K562 (cell line): ENCODE data around the gene SLC6A1. TPM values are rescaled to one million over a fixed set of nuclear protein-coding genes. Genes with fewer than 3 reads are reported as not detected.

Experiments used
- ATAC-seq: fragments of 200-7000 bp; cut with Tn5 transposase; 3 replicates; pipeline ENCODE4 v1.9.1; 2020; ENCODE audit warnings: moderate library complexity
- BruUV-seq: library from RNA; stranded (reverse); fragments of 400-500 nt; replicated peaks from 2 replicates; lab custom pipeline; 2021; lab: Mats Ljungman, UMichigan
- CTCF ChIA-PET: fragments of 300-600 bp; formaldehyde crosslinking; extraction: SDS; loops from one replicate; lab custom pipeline; 2021; ENCODE audit warnings: low intra/inter-chr PET ratio; lab: Yijun Ruan, JAX
- POLR2A ChIA-PET: fragments of 300-600, 350-650 bp; sonication (Branson Sonifier 250); formaldehyde crosslinking; extraction: SDS; loops from one replicate; lab custom pipeline; 2021; ENCODE audit warnings: antibody characterized with exemption, inconsistent platforms; lab: Yijun Ruan, JAX
- DNase-seq, 4 experiments: peaks; one replicate each; pipeline versions ENCODE4 v3.0.0 to v3.0.0-alpha.2; 2011 to 2018; ENCODE audit warnings: low spot score in 3 of 4, mixed read lengths in 3 of 4; ENCODE audit errors: extremely low read depth in 1 of 4
- FAIRE-seq: peaks from 2 replicates; lab custom pipeline; 2011; peaks lifted over from hg19 to GRCh38; lab: Jason Lieb, UNC
- H2AFZ ChIP-seq: 2 replicates; pipeline ENCODE4 v1.6.0; 2011; ENCODE audit warnings: low read depth, low read length, control low read depth, inconsistent platforms
- H3K27ac ChIP-seq: fragments of 200-600 bp; 3 replicates; pipeline ENCODE4 v1.8.0; 2011; ENCODE audit warnings: low read depth, mild to moderate bottlenecking, control low read depth, inconsistent platforms, low read length, moderate library complexity, mixed read lengths; ENCODE audit errors: extremely low read depth
- H3K27me3 ChIP-seq, 2 experiments: fragments of 300-600 bp in 1 of 2; 2 replicates in 1 of 2; 3 replicates in 1 of 2; pipeline versions ENCODE4 v1.6.0 to v1.8.0; 2011; ENCODE audit warnings: inconsistent platforms in 2 of 2, low read length in 2 of 2, mild to moderate bottlenecking in 1 of 2, mixed read lengths in 1 of 2, moderate library complexity in 1 of 2; ENCODE audit not compliant: control insufficient read depth in 2 of 2, insufficient read depth in 2 of 2
- H3K36me3 ChIP-seq: fragments of 300-600 bp; 3 replicates; pipeline ENCODE4 v1.8.0; 2011; ENCODE audit warnings: mild to moderate bottlenecking, low read length, inconsistent platforms; ENCODE audit not compliant: control insufficient read depth, insufficient read depth
- H3K4me1 ChIP-seq, 2 experiments: fragments of 200-600 bp in 1 of 2; replicated peaks in 1 of 2; 2 replicates in 1 of 2; 3 replicates in 1 of 2; pipeline versions ENCODE4 v1.5.1 to v1.8.0; 2011; ENCODE audit warnings: inconsistent platforms in 2 of 2, low read length in 2 of 2, mild to moderate bottlenecking in 1 of 2, mixed read lengths in 1 of 2, moderate library complexity in 1 of 2; ENCODE audit not compliant: control insufficient read depth in 2 of 2, insufficient read depth in 2 of 2
- H3K4me2 ChIP-seq: 2 replicates; pipeline ENCODE4 v1.6.1; 2011; ENCODE audit warnings: low read length, control low read depth, inconsistent platforms, mixed read lengths; ENCODE audit not compliant: insufficient read depth
- H3K4me3 ChIP-seq: fragments of 200-600 bp; sonication (generic), shearing (Covaris generic); 2 replicates; pipeline ENCODE4 v1.5.1; 2016; ENCODE audit warnings: control low read depth, inconsistent platforms
- H3K79me2 ChIP-seq: fragments of 200-600 bp; 3 replicates; pipeline ENCODE4 v1.8.0; 2011; ENCODE audit warnings: low read length, inconsistent platforms; ENCODE audit not compliant: control insufficient read depth, insufficient read depth
- H3K9ac ChIP-seq, 2 experiments: 2 replicates each; pipeline versions ENCODE4 v1.6.0 to v1.6.1; 2011; ENCODE audit warnings: low read depth in 2 of 2, low read length in 2 of 2, control low read depth in 1 of 2, inconsistent platforms in 1 of 2, mild to moderate bottlenecking in 1 of 2, mixed read lengths in 1 of 2; ENCODE audit not compliant: insufficient read depth in 1 of 2
- H3K9me1 ChIP-seq: one replicate; pipeline ENCODE4 v1.6.0; 2011; ENCODE audit warnings: inconsistent platforms, mild to moderate bottlenecking, low read length, moderate library complexity; ENCODE audit not compliant: control insufficient read depth, insufficient read depth
- H3K9me3 ChIP-seq: replicated peaks from 2 replicates; pipeline ENCODE4 v1.5.1; 2011; ENCODE audit warnings: low read depth, low read length, inconsistent platforms; ENCODE audit not compliant: control insufficient read depth, insufficient read depth
- H4K20me1 ChIP-seq: replicated peaks from 2 replicates; pipeline ENCODE4 v1.6.1; 2011; ENCODE audit warnings: low read length, inconsistent platforms, mixed read lengths; ENCODE audit not compliant: control insufficient read depth, insufficient read depth
- CEBPB ChIP-seq: fragments of 450-650 bp; IDR thresholded peaks from 2 replicates; pipeline ENCODE4 v1.6.1; 2016; ENCODE audit warnings: missing genetic modification characterization, missing compliant biosample characterization
- FOXJ2 ChIP-seq: fragments of 200-800 bp; sonication (Bioruptor generic); IDR thresholded peaks from 2 replicates; pipeline ENCODE4 v1.6.1; 2016; ENCODE audit warnings: missing genetic modification characterization, missing compliant biosample characterization
- NFIC ChIP-seq: fragments of 450-650 bp; IDR thresholded peaks from 2 replicates; pipeline ENCODE4 v1.6.1; 2017; ENCODE audit warnings: mild to moderate bottlenecking, inconsistent platforms
- PBX2 ChIP-seq, 2 experiments: IDR thresholded peaks in 1 of 2; conservative IDR thresholded peaks in 1 of 2; 2 replicates each; pipeline ENCODE4 v1.6.1; 2016; ENCODE audit warnings: low read depth in 2 of 2, mild to moderate bottlenecking in 1 of 2, missing compliant biosample characterization in 1 of 2, missing genetic modification characterization in 1 of 2, moderate library complexity in 1 of 2
- RCOR1 ChIP-seq, 2 experiments: IDR thresholded peaks; 2 replicates each; pipeline ENCODE4 v1.6.1; 2012; ENCODE audit warnings: low read depth in 2 of 2, low read length in 2 of 2, borderline replicate concordance in 1 of 2, improper control_type of control experiment in 1 of 2
- ZC3H8 ChIP-seq: fragments of 450-650 bp; IDR thresholded peaks from 2 replicates; pipeline ENCODE4 v1.6.1; 2017
- ZNF197 ChIP-seq: fragments of 200-800 bp; sonication (Bioruptor generic); IDR thresholded peaks from 2 replicates; pipeline ENCODE4 v1.6.1; 2016; ENCODE audit warnings: low read depth, missing genetic modification characterization, missing compliant biosample characterization
- ZNF778 ChIP-seq: fragments of 450-650 bp; formaldehyde crosslinking; IDR thresholded peaks from 2 replicates; pipeline ENCODE4 v1.4.0; 2020; ENCODE audit warnings: mild to moderate bottlenecking, moderate library complexity
- WGBS: fragments of 100-300 bp; shearing (Covaris generic); methylation state at CpG from one replicate; pipeline ENCODE4 v1.1.6; 2016; ENCODE audit warnings: low coverage, mixed read lengths; ENCODE audit not compliant: insufficient coverage; ENCODE audit errors: missing lambda C conversion rate; 5-methylcytosine and 5-hydroxymethylcytosine counted together
- in situ Hi-C: fragments of 300-500 bp; cut with MboI; formaldehyde crosslinking; loops from 4 replicates; pipeline ENCODE4 v1.15.0; 2018; ENCODE audit warnings: inconsistent platforms, mixed read lengths
- intact Hi-C: fragments of 100-400 bp; cut with micrococcal nuclease; formaldehyde crosslinking; loops from 2 replicates; pipeline ENCODE4 v1.14.2; 2022
- polyA plus RNA-seq, 8 experiments: library from polyadenylated mRNA; depleted of rRNA in 4 of 8; stranded (reverse) in 5 of 8; unstranded in 3 of 8; fragments of >200 nt; fragmentation: Nextera tagmentation in 2 of 8; fragmentation: Illumina TruSeq in 1 of 8; extraction: Ambion mirVana in 2 of 8; extraction: Trizol in 1 of 8; gene quantifications; 2 replicates each; pipeline versions ENCODE4 v1.2.1 to v1.2.3, GENCODE V29; 2011 to 2014; ENCODE audit warnings: inconsistent platforms in 1 of 8, missing spikeins in 1 of 8
- total RNA-seq, 7 experiments: library from RNA; depleted of rRNA in 6 of 7; stranded (reverse); fragments of >200 nt in 6 of 7; fragmentation: Illumina TruSeq in 2 of 7; extraction: Trizol in 2 of 7; gene quantifications; 2 replicates each; pipeline versions ENCODE4 v1.2.1 to v1.2.3, GENCODE V29; 2011 to 2021; ENCODE audit warnings: low replicate concordance in 1 of 7
- TF ChIP-seq, protein P1 (sequence below): fragments of 450-650 bp; formaldehyde crosslinking; IDR thresholded peaks from 2 replicates; pipeline ENCODE4 v1.4.0; 2020; ENCODE audit warnings: mild to moderate bottlenecking, moderate library complexity

The SLC6A1 gene
- total and polyA plus RNA-seq, 9 of the 15 experiments (the other 6 are each of a cell fraction or from before 2014, with no cell fraction given) = not detected

- DNase-seq (no peak), FAIRE-seq (no peak), ATAC-seq (no peak)
- 0% methylated on average over 2 of the region's 2 CpGs for WGBS
- no TSS peak for BruUV-seq
- peak; percentile 77 for TF ChIP-seq NFIC
- TF ChIP-seq, protein P1, sequence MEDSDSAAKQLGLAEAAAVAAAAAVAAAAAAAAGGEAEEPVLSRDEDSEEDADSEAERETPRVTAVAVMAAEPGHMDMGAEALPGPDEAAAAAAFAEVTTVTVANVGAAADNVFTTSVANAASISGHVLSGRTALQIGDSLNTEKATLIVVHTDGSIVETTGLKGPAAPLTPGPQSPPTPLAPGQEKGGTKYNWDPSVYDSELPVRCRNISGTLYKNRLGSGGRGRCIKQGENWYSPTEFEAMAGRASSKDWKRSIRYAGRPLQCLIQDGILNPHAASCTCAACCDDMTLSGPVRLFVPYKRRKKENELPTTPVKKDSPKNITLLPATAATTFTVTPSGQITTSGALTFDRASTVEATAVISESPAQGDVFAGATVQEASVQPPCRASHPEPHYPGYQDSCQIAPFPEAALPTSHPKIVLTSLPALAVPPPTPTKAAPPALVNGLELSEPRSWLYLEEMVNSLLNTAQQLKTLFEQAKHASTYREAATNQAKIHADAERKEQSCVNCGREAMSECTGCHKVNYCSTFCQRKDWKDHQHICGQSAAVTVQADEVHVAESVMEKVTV = no peak
- Histone ChIP-seq H3K9ac (no peak overlapping the region), H2AFZ (no peak overlapping the region), H3K9me3 (no peaks in the 10 kb centered on the region), H3K36me3 (no peaks in the 10 kb centered on the region), H3K27ac (no peak overlapping the region), H3K4me1 (no peaks in the 10 kb centered on the region), H4K20me1 (no peaks in the 10 kb centered on the region), H3K9me1 (no peaks in the 10 kb centered on the region), H3K27me3 (peaks cover 0 to 32% of the 10 kb centered on the region in 2 experiments; a peak in 2 of 5 replicates), H3K79me2 (no peaks in the 10 kb centered on the region), H3K4me2 (no peak overlapping the region), H3K4me3 (no peak overlapping the region)
- in situ Hi-C loops (no loop called here), intact Hi-C loops (no loop called here)
- CTCF ChIA-PET = no interaction called here
- POLR2A ChIA-PET = no interaction called here
Observed at GRCh38 chr3:11084098-11084497, 91.5 kb downstream of the SLC6A1 start.

GRCh38 chr3:11084677-11085076 lies 92.1 kb downstream of the SLC6A1 start:
- Histone ChIP-seq H3K9me3 (no peaks in the 10 kb centered on the region), H3K4me2 (no peak overlapping the region), H3K36me3 (no peaks in the 10 kb centered on the region), H3K27ac (no peak overlapping the region), H3K4me1 (no peaks in the 10 kb centered on the region), H3K79me2 (no peaks in the 10 kb centered on the region), H3K27me3 (peaks cover 0 to 32% of the 10 kb centered on the region in 2 experiments; a peak in 2 of 5 replicates), H2AFZ (no peak overlapping the region), H4K20me1 (no peaks in the 10 kb centered on the region), H3K9me1 (no peaks in the 10 kb centered on the region), H3K9ac (no peak overlapping the region), H3K4me3 (no peak overlapping the region)
- under 1% methylated on average over 7 of the region's 11 CpGs for WGBS
- intact Hi-C loops = no loop called here
- in situ Hi-C loops = no loop called here
- DNase-seq (no peak), ATAC-seq (no peak), FAIRE-seq (no peak)
- ChIA-PET POLR2A (no interaction called here), CTCF (no interaction called here)
- BruUV-seq = no TSS peak
- no peak for TF ChIP-seq PBX2 (CRISPR knock-in tag; IDR thresholded peaks at IDR 0.05; ENCODE audit: low read depth)
- TF ChIP-seq PBX2 (tag; conservative IDR thresholded peaks at IDR 0.05; ENCODE audit: low read depth) = no peak
- TF ChIP-seq RCOR1 (IDR thresholded peaks at IDR 0.05; ENCODE audit: borderline replicate concordance in 1 of 2, low read depth in 2 of 2, low read length in 2 of 2) = no peak
- TF ChIP-seq ZNF778 (CRISPR knock-in tag) = no peak
- no peak for TF ChIP-seq ZC3H8
- no peak for TF ChIP-seq CEBPB (tag)
- no peak for TF ChIP-seq ZNF197 (CRISPR knock-in tag)
- TF ChIP-seq FOXJ2 (tag) = no peak
